Mesothelial cell of epicardium (in vitro differentiated cells): Measurements from ENCODE around the gene KRTAP1-3. TPM values are rescaled to one million over a fixed set of nuclear protein-coding genes. Genes with fewer than 3 reads are reported as not detected.

ENCODE experiments used
- DNase-seq, 2 experiments: peaks; one replicate each; pipeline ENCODE4 v3.0.0; 2021; ENCODE audit warnings: low spot score in 2 of 2; ENCODE audit not compliant: unreplicated experiment in 2 of 2
- H3K27ac Mint-ChIP-seq: 2 replicates; pipeline ENCODE4 v1.8.0; 2021; ENCODE audit warnings: mixed read lengths
- H3K27me3 Mint-ChIP-seq: 2 replicates; pipeline ENCODE4 v1.8.0; 2021; ENCODE audit warnings: low read depth, mixed read lengths
- H3K36me3 Mint-ChIP-seq: 2 replicates; pipeline ENCODE4 v1.8.0; 2021; ENCODE audit warnings: mixed read lengths
- H3K4me1 Mint-ChIP-seq: 2 replicates; pipeline ENCODE4 v1.8.0; 2021; ENCODE audit warnings: mixed read lengths
- H3K4me3 Mint-ChIP-seq: 2 replicates; pipeline ENCODE4 v1.8.0; 2021; ENCODE audit warnings: mild to moderate bottlenecking, moderate library complexity, mixed read lengths
- H3K9me3 Mint-ChIP-seq: 2 replicates; pipeline ENCODE4 v1.8.0; 2021; ENCODE audit warnings: mixed read lengths
- CTCF ChIP-seq: fragments of 200-600 bp; sonication (generic); IDR thresholded peaks from one replicate; pipeline ENCODE4 v1.5.0; 2021; ENCODE audit warnings: antibody characterized with exemption; ENCODE audit not compliant: unreplicated experiment
- total RNA-seq: library from RNA; stranded (reverse); gene quantifications from 3 replicates; pipeline ENCODE4 v1.2.1, GENCODE V29; 2021

KRTAP1-3 gene
- total RNA-seq, 1 donor from 2014 or later: not detected

DNA sequence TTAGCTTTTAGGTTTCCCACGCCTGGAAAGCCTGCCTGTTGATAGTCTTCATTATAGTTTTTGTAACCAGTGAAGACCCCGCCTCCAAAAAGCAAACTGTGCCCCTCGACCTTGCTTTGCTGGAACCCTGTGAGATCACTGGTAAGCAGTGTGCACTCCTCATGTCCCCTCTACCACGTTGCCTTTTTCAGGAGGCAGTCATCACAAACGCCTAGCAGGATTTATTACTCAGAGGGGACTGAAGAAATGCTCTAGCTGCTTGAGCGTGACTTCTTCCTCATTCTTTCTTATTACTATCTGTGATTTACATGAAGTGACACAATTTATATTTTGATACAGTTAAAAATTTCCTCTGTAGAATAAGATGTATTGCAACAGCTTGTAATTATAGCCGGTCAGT lies 19.2 kb downstream of the KRTAP1-3 start:
- peaks cover 6% of the 10 kb centered on the region for H3K9me3 Mint-ChIP-seq
- H3K4me3 Mint-ChIP-seq: no peak overlapping the region
- DNase-seq: no peak
- TF ChIP-seq CTCF: no peak
- no peak overlapping the region for H3K27ac Mint-ChIP-seq
- H3K27me3 Mint-ChIP-seq: no peaks in the 10 kb centered on the region
- peaks cover 14% of the 10 kb centered on the region for H3K4me1 Mint-ChIP-seq
- H3K36me3 Mint-ChIP-seq: no peaks in the 10 kb centered on the region

DNA sequence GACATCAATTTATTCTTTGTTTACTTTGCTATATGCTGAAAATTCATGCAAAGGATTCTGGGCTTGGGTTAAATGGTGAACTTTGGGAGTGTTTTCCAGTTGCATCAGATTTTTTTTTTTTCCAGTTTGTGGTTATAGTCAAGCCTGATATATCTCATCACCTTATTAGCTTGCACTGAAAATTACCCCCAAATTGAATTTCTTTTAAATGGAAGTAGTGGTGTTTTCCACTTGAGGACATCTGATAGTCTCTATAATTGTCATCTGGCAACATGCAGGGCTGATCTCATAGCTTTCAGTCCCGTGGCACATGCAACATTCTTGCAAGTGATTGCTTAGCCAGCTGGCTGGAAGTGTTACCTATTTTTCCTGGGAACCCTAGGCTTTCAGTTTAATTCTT lies 21.1 kb downstream of the KRTAP1-3 start:
- Mint-ChIP-seq H3K4me3 (no peak overlapping the region), H3K9me3 (peaks cover 6% of the 10 kb centered on the region), H3K36me3 (no peaks in the 10 kb centered on the region), H3K27ac (no peak overlapping the region), H3K27me3 (no peaks in the 10 kb centered on the region), H3K4me1 (peaks cover 30% of the 10 kb centered on the region)
- DNase-seq: no peak
- no peak for TF ChIP-seq CTCF

DNA sequence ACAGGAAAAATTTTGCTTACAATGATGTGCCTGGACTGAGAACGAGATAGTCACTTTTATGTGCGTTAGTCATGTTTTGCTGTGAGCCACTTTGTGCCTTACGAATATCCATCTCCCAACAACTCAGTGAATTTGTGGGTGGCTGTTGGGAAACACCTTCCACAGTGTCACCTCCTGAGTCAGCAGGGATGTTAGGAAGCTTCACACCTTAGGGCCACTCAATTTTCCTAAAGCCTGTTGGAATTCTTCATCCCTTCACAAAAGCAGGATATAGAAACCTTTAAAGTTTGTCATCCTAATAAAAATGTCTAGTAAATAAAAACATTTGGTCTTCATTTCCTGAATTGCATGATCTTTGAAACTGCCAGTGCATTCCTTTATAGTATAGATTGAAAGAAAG lies 21.5 kb downstream of the KRTAP1-3 start:
- H3K27ac Mint-ChIP-seq: no peak overlapping the region
- no peaks in the 10 kb centered on the region for H3K36me3 Mint-ChIP-seq
- DNase-seq: no peak
- no peak overlapping the region for H3K4me3 Mint-ChIP-seq
- H3K4me1 Mint-ChIP-seq: peaks cover 33% of the 10 kb centered on the region
- no peak for TF ChIP-seq CTCF
- H3K9me3 Mint-ChIP-seq: peaks cover 6% of the 10 kb centered on the region
- no peaks in the 10 kb centered on the region for H3K27me3 Mint-ChIP-seq

GRCh38 chr17:41012326-41013120 lies 22.2 kb downstream of the KRTAP1-3 start:
- peaks cover 6% of the 10 kb centered on the region for H3K9me3 Mint-ChIP-seq
- no peak for DNase-seq
- peaks cover 29% of the 10 kb centered on the region for H3K4me1 Mint-ChIP-seq
- no peaks in the 10 kb centered on the region for H3K36me3 Mint-ChIP-seq
- TF ChIP-seq CTCF: no peak
- no peak overlapping the region for H3K4me3 Mint-ChIP-seq
- H3K27me3 Mint-ChIP-seq: no peaks in the 10 kb centered on the region
- H3K27ac Mint-ChIP-seq: no peak overlapping the region

GRCh38 chr17:41010441-41010840 lies 24.2 kb downstream of the KRTAP1-3 start:
- no peaks in the 10 kb centered on the region for H3K27me3 Mint-ChIP-seq
- TF ChIP-seq CTCF: no peak

GRCh38 chr17:41009936-41010335 lies 24.7 kb downstream of the KRTAP1-3 start:
- Mint-ChIP-seq H3K27me3 (no peaks in the 10 kb centered on the region), H3K4me1 (peaks cover 32% of the 10 kb centered on the region), H3K4me3 (no peak overlapping the region), H3K36me3 (no peaks in the 10 kb centered on the region), H3K27ac (peak overlapping the region; percentile 84), H3K9me3 (no peaks in the 10 kb centered on the region)
- no peak for TF ChIP-seq CTCF
- DNase-seq: no peak

More at GRCh38 chr17:41010441-41010840, 24.2 kb downstream of the KRTAP1-3 start:
- no peaks in the 10 kb centered on the region for H3K9me3 Mint-ChIP-seq
- H3K27ac Mint-ChIP-seq: no peak overlapping the region
- H3K4me1 Mint-ChIP-seq: peaks cover 32% of the 10 kb centered on the region
- DNase-seq: no peak
- H3K36me3 Mint-ChIP-seq: no peaks in the 10 kb centered on the region
- no peak overlapping the region for H3K4me3 Mint-ChIP-seq
